GM19193 (cell line): Measurements from ENCODE around the gene TRIAP1.

Experiments
- POLR2A ChIP-seq: IDR thresholded peaks from 4 replicates; pipeline ENCODE4 v1.6.1; 2011; ENCODE audit not compliant: insufficient read depth, insufficient read length; ENCODE audit errors: extremely low read depth

The TRIAP1 gene

DNA sequence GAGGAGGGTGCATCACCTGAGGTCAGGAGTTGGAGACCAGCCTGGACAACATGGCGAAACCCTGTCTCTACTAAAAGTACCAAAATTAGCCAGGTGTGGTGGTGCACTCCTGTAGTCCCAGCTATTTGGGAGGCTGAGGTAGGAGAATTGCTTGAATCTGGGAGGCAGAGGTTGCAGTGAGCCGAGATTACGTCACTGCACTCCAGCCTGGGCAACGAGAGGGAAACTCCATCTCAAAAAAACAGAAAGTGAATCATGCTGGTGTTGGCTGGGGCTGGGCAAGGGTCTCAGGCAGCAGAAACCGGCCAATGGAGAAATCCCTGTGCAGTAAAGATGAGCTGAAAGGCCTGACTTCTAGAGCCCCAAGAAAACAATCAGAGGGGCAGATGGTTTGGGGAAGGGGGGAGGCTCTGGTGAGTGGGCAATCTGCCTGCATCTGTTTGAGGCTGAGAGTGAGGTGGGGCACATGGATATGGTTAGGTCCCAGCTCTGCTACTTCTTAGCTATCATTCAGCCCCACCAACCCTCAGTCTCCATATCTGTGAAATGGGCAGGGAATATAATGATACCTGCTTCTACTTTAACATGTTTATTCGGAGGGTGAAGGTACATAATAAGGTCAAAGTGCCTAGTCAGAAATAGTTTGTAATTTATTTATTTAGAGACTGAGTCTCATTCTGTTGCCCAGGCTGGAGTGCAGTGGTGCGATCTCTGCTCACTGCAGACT is 29.5 kb downstream of the TRIAP1 start:
- no peak for TF ChIP-seq POLR2A

DNA sequence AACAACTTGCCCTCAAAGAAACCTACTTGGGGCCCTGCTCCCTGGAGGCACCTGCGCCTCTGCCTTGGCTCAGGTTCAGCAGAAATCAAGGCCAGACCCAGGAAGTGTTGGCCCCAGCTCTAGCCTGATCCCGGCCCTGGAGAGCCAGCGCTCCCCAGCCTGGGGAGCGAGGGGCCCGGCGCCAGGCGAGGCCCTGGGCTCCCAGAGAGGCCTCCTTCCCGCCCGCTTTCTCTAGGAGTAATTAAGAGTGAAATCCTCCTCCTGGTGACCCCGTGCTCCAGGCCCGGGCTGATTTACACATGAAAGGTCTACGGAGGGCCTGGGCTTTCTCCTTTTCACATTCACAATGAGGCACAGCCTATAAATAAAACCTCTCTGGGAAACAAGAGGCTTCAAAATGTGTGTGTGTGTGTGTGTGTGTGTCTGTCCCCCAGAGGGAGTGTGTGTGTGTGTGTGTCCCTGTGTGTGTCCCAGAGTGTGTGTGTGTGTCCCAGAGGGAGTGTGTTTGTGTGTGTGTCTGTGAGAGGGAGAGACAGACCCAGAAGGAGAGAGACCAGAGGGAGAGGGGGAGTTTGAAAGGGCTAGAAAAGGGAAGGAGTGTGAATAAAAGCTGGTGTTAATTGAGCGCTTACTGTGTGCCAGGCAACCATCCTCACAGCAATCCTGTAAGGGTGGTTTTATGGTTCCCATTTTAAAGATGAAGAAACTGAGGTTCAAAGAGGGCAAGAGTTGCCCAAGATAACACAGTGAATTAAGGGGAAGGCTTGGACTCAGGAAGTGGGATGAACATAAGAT is 32.1 kb downstream of the TRIAP1 start:
- no peak for TF ChIP-seq POLR2A

DNA sequence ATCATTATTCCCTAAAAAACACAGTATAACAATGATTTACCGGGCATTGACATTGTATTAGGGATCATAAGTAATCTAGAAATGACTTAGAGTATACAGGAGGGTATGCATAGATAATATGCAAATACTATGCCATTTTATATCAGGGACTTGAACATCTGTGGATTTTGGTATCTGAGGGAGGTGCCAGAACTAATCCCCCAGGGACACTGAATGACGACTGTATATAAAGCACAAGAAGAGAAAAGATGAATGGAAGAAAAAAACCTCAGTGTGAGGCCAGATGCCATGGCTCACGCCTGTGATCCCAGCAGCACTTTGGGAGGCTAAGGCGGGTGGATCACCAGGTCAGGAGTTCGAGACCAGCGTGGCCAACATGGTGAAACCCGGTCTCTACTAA is 33.8 kb downstream of the TRIAP1 start:
- no peak for TF ChIP-seq POLR2A

DNA sequence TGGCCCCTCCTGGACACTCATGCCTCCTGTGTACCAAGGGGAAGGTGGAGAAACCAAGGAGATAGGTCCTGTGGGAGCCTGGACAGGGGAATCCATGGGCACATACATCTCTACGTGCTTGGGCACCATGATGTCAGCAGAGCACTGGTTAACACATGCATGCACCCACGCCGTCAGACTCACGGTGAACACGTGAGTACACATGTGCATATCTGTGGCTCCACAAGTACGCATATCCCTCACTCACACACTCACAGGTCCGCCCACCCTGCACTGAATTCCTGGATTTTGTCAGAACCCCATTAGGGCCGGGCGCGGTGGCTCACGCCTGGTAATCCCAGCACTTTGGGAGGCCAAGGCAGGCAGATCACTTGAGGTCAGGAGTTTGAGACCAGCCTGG is 37.4 kb downstream of the TRIAP1 start:
- no peak for TF ChIP-seq POLR2A

DNA sequence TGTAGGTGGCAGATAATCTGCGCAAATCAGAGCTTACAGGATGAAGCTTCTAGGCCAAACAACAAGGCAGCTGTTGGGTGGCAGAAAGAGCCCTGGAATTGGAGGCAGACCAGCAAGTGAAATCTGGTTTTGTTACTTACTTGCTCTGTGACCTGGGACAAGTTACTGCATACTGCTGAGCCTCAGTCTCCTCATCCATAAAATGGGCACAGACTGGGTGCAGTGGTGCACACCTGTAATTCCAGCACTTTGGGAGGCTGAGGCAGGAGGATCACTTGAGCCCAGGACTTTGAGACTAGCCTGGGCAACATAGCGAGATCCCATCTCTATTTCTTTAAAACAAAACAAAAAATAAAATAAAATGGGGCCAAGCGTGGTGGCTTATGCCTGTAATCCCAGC is 39.6 kb downstream of the TRIAP1 start:
- no peak for TF ChIP-seq POLR2A

DNA sequence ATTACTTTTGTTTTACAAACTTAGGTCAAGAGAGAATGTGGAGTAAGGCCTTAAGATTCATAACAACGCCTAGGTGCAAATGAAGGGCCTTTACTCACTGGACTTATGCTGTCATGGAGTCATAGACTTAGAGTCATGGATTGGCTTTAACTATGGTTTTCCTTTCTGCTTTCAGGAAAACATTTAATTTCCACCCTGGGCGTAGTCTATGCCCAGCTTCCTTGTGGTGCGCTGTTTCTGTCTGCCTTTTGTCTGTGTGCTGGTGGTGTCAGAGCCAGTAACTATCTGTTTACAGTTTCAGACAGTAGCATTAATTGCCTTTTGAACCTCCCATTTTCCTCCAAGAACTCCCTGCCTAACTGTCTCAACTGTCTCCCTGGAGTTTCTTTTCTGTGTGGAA is 40.1 kb downstream of the TRIAP1 start:
- TF ChIP-seq POLR2A, result no peak

DNA sequence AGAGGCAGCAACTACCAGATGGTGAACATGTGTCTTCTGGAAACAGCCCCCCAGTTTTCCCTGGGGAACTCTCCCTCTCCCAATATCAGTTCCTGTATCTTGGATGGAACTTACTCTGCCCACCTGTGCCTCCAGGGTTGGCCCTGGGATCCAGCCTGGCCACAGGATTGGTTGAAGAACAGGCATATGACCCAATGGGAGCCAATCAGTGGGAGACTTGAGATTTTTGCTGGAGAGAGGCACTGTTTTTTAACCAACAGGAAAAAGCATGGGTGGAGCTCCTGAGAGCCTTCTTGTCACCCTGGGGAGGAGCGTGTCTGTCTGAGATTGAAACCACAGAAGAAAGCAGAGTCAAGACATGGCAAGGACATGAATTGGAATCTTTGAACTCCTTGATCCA is 41.9 kb downstream of the TRIAP1 start:
- no peak for TF ChIP-seq POLR2A

DNA sequence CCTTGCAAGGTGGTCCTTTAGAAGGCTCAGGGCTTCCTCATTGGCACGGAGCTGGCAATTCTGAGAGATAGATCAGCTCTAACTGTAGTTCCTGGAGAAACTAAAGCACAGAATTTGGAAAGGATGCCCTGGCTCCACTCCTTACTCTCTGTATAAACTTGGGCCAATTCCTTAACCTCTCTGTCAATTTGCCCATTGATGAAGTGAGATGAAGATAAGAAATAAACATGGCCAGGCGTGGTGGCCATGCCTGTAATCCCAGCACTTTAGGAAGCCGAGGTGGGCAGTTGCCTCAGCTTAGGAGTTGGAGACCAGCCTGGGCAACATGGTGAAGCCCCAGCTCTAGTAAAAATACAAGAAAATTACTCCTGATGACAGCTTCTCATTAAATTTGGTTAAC is 42.3 kb downstream of the TRIAP1 start:
- TF ChIP-seq POLR2A, result no peak

DNA sequence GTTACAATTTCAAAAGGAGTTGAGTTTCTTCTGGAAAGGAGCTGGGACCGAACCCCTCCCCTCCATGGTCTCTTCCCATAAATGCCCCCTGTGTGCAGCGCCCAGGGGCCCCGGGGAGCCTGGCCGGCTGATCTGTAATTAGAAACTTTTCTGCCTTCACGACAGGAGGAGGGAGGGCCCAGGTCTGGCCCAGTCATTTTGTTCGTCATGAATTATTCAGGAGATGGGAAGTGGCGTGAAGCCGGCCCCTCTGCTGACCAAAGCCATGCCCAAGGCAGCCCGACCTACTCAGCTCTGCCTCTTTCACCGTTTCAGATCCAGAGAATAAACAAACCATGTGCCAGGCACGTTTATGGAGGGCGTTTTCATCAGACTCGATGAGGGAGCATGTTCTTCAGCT is 44.0 kb downstream of the TRIAP1 start:
- TF ChIP-seq POLR2A, result no peak

DNA sequence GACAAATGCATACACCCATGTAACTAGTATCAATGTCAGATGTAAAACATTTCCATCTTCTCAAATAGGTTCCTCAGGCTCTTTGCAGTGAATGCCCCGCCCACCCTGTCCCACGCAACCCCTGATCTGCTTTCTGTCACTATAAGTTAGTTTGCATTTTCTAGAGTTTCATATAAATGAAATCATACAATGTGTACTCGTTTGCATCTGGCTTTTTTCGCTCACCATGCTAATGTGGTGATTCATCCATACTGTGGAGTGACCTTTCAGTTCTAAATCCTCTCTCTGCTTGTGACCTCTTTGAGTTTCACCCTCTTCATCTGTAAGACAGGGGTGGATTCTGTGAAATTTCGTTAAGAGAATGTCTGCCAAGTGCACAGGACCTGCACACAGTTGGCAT is 46.7 kb downstream of the TRIAP1 start:
- no peak for TF ChIP-seq POLR2A

DNA sequence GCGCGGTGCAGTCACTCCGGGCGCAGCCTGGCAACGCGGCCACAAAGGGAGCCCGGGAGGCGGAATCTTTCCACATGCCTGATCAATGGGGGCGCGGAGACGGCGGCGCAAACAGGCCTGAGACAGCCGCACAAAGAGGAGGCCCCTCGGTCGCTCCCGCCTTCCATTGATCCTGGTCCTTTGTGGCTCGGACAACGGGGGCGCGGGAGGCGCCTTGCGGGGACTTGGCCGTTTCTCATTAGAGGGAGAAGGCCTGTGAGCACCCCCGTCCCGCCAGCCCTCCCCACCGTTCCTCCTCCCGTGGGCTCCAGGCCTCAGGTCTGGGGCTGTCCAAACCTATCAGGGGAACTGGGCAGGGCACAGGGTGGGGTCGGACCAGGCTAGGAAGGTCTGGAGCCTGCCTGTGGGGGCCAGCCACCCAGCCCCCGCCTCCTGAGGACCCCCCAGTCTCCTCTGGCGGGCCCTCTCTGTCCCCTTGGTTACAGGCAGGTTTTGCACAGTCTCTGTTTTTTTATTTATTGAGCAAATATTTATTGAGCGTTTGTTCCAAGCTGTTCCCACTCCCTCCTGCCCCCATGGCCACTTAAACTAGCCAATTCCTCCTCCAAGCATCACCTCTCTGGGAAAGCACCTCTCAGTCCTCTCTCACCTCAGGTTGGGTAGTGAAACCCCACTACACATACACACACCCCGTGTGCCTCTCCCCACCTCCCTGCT is 48.2 kb downstream of the TRIAP1 start:
- no peak for TF ChIP-seq POLR2A

DNA sequence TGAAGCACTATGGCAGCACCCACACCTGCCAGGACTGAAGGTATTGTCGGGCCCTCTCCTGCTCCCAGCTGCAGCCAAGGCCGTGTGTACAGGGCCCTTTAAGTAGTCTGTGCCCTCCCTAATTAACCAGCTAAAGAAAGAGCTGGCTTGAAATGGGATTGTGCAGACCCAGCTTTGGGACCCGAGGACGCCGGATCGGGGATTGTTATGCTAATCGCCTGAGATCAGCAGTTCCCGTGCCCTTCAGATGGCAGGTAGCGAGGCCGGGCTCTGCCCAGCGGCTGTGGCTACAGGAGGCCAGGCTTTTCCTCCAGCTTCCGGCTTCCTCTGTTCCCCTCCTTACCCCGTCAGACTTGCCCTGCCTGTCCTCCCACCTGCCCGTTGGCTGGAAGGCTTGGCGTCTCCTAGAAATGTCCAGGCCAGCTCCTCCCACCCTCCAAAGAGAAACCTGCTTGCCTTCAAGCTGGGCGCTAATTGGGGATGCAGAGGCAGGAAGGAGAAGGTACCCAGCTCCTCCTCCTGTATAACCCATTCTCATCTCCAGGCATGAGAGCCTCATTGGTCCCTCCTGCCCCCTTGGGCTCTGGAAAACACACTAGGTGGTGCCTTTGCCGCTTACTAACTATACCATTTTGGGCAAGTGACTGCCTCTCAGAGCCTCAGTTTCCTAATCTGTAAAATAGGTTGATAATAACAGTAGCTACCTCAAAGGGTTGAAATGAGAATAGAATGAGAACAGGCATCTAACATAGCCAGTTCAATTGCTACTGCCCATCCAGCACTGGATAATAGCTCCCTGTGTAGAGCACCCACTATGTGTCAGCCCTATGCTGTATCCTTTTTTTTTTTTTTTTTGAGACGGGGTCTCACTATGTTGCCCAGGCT is 51.5 kb downstream of the TRIAP1 start:
- no peak for TF ChIP-seq POLR2A
